Gastrocnemius medialis (tissue), 4 donors: Measurements from ENCODE around the gene NIT1. TPM values are rescaled to one million over a fixed set of nuclear protein-coding genes. Genes with fewer than 3 reads are reported as not detected.

Source experiments
- ATAC-seq, 2 donors: fragments of 150-250 bp; one replicate each; pipeline ENCODE4 v1.9.1; 2016
- DNase-seq, 2 donors: peaks; one replicate each; pipeline ENCODE4 v3.0.0-alpha.2; 2019
- H3K27ac ChIP-seq, 4 donors: fragments of 200-600 bp; sonication (generic); 1 replicate in 1 of 4; 2 replicates in 3 of 4; pipeline ENCODE4 v1.5.1; 2016 to 2018; ENCODE audit warnings: mild to moderate bottlenecking in 2 of 4, moderate library complexity in 1 of 4
- H3K27me3 ChIP-seq, 3 donors: fragments of 200-600 bp; sonication (generic) in 2 of 3; 1 replicate in 1 of 3; 2 replicates in 2 of 3; pipeline versions ENCODE4 v1.5.1 to v1.6.0; 2016 to 2019; ENCODE audit warnings: mild to moderate bottlenecking in 1 of 3, moderate library complexity in 1 of 3
- H3K36me3 ChIP-seq, 2 donors: fragments of 200-600 bp; sonication (generic) in 1 of 2; one replicate each; pipeline ENCODE4 v1.5.1; 2017 to 2018
- H3K4me1 ChIP-seq, 2 donors: fragments of 200-600 bp; sonication (generic) in 1 of 2; one replicate each; pipeline ENCODE4 v1.5.1; 2016 to 2017; ENCODE audit warnings: mild to moderate bottlenecking in 2 of 2
- H3K4me3 ChIP-seq, 4 donors: fragments of 200-600 bp; sonication (generic) in 3 of 4; 1 replicate in 1 of 4; 2 replicates in 3 of 4; pipeline ENCODE4 v1.5.1; 2016 to 2019; ENCODE audit warnings: mild to moderate bottlenecking in 2 of 4
- H3K9me3 ChIP-seq, 3 donors: fragments of 200-600 bp; sonication (generic) in 2 of 3; 1 replicate in 1 of 3; 2 replicates in 2 of 3; pipeline ENCODE4 v1.5.1; 2016 to 2019
- CTCF ChIP-seq, 5 experiments: fragments of 450-650 bp in 3 of 5; fragments of 200-600 bp in 2 of 5; sonication (generic) in 2 of 5; IDR thresholded peaks in 4 of 5; conservative IDR thresholded peaks in 1 of 5; 1 replicate in 4 of 5; 2 replicates in 1 of 5; pipeline ENCODE4 v1.5.1; 2016 to 2019; ENCODE audit warnings: antibody characterized with exemption in 5 of 5, mild to moderate bottlenecking in 3 of 5, moderate library complexity in 3 of 5
- POLR2A ChIP-seq, 2 donors: fragments of 450-650 bp; IDR thresholded peaks; one replicate each; pipeline ENCODE4 v1.6.1; 2017; ENCODE audit warnings: antibody characterized with exemption in 2 of 2, mild to moderate bottlenecking in 2 of 2, moderate library complexity in 2 of 2
- in situ Hi-C, 4 donors: fragments of 200-750 bp; cut with MboI; loops; one replicate each; pipeline versions ENCODE4 v1.15.0 to v1.8.0; 2017; ENCODE audit warnings: low sequenced_read_pairs in 4 of 4
- intact Hi-C: fragments of 100-400 bp; cut with DNase I; formaldehyde crosslinking; loops from one replicate; pipeline ENCODE4 v1.15.1; 2023; ENCODE audit warnings: low total_unique reads
- total RNA-seq, 4 donors: library from RNA; depleted of rRNA; stranded (reverse); fragments of >200 nt; gene quantifications; one replicate each; pipeline versions ENCODE4 v1.1.0 to v1.2.3, GENCODE V29; 2016

The NIT1 gene
- total RNA-seq, 4 donors from 2014 or later, result 16.1 to 20.4 (median 17.9) TPM

- Histone ChIP-seq H3K4me1 (peaks cover 5 to 19% of the 10 kb centered on the region in 2 donors), H3K36me3 (peaks cover 0 to 28% of the 10 kb centered on the region in 2 donors), H3K4me3 (peak overlapping the region in 2 of 4 donors; percentile 67 to 80), H3K27me3 (no peaks in the 10 kb centered on the region), H3K27ac (no peak overlapping the region), H3K9me3 (no peaks in the 10 kb centered on the region)
- intact Hi-C loops, result loop anchor here (10.0 kb wide), 1 partner anchor 264 kb away; no protein-coding TSS in a partner anchor
- DNase-seq (no peak), ATAC-seq (no peak)
- in situ Hi-C loops, result loop anchor here in 2 of 4 donors (10.0 kb wide), 1 partner anchor 104 kb away; no protein-coding TSS in a partner anchor
- TF ChIP-seq CTCF (IDR thresholded peaks at IDR 0.05 in 4 of 5, conservative IDR thresholded peaks at IDR 0.05 in 1 of 5) (no peak), POLR2A (IDR thresholded peaks at IDR 0.05) (no peak)
These were observed 18.7 kb upstream of the NIT1 start for GRCh38 chr1:161099090-161099802.

- Histone ChIP-seq H3K4me3 (no peak overlapping the region), H3K36me3 (peaks cover 0 to 28% of the 10 kb centered on the region in 2 donors), H3K4me1 (peaks cover 5 to 19% of the 10 kb centered on the region in 2 donors), H3K27me3 (no peaks in the 10 kb centered on the region), H3K9me3 (no peaks in the 10 kb centered on the region), H3K27ac (no peak overlapping the region)
- TF ChIP-seq POLR2A (IDR thresholded peaks at IDR 0.05), result no peak
- DNase-seq (no peak), ATAC-seq (no peak)
- intact Hi-C loops (no loop called here), in situ Hi-C loops (no loop called here)
These were observed 17.3 kb upstream of the NIT1 start for GRCh38 chr1:161100556-161100955.

DNA sequence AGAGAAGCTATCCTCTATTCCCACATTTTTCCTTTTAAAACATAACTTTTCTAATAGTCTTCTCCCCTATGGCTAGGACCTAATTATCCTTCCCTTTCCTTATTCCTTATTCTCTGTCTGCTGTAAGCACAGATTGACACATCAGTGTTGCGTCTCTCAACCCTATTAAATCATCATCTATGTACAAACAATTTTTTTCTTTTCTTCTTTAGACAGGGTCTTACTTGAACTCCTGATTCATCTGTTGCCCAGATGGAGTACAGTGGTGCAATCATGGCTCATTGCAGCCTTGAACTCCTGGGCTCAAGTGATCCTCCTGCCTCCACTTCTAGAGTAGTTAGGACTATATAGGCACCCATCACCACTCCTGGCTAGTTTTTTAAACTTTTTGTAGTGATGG, 11.5 kb upstream of the NIT1 start:
- DNase-seq (no peak), ATAC-seq (no peak)
- TF ChIP-seq CTCF (IDR thresholded peaks at IDR 0.05 in 4 of 5, conservative IDR thresholded peaks at IDR 0.05 in 1 of 5), result no peak
- TF ChIP-seq POLR2A (IDR thresholded peaks at IDR 0.05), result no peak
- intact Hi-C loops (no loop called here), in situ Hi-C loops (no loop called here)
- no peaks in the 10 kb centered on the region for H3K4me1 ChIP-seq
- no peak overlapping the region for H3K4me3 ChIP-seq
- H3K36me3 ChIP-seq, result peaks cover 0 to 12% of the 10 kb centered on the region in 2 donors
- H3K27ac ChIP-seq, result no peak overlapping the region
- no peaks in the 10 kb centered on the region for H3K27me3 ChIP-seq
- no peaks in the 10 kb centered on the region for H3K9me3 ChIP-seq

DNA sequence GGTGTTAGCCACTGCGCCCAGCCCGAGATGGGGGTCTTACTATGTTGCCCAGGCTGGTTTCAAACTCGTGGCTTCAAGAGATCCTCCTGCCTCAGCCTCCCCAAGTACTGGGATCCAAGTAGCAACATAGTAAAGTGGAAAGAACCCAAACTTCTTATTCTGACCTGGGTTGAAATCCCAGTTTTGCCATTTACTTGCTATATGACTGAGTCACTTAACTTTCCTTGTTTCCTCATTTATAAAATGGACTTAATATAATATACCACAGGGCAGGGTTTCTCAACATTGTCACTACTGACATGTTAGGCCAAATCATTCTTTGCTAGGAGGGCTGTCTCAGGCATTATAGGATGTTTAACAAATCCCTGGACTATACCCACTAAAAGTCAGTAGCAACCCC, 6.8 kb upstream of the NIT1 start:
- peaks cover 29 to 33% of the 10 kb centered on the region in 2 donors for H3K4me1 ChIP-seq
- intact Hi-C loops, result no loop called here
- no peak overlapping the region for H3K4me3 ChIP-seq
- ATAC-seq, result no peak
- no peaks in the 10 kb centered on the region for H3K9me3 ChIP-seq
- no peak for DNase-seq
- H3K27ac ChIP-seq, result no peak overlapping the region
- TF ChIP-seq CTCF (IDR thresholded peaks at IDR 0.05 in 4 of 5, conservative IDR thresholded peaks at IDR 0.05 in 1 of 5), result no peak
- no peak for TF ChIP-seq POLR2A (IDR thresholded peaks at IDR 0.05)
- in situ Hi-C loops, result no loop called here
- H3K36me3 ChIP-seq, result no peaks in the 10 kb centered on the region
- no peaks in the 10 kb centered on the region for H3K27me3 ChIP-seq

DNA sequence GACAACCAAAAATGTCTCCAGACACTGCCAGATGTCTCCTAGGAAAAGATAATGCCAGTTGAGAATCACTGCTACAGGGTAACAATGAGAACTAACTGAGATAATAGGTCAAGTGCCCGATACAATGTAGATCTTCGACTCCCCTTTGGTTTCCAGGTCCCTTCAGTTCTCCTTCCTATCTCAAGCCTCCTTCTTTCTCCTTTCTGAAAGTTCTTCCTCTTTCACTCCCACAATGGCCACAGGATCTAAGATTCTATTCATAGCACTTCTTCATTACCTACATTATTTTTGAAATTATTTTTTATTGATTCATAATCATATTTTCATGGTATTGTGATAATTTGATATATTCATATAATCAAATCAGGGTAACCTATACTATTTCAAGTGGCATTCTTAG, 6.4 kb upstream of the NIT1 start:
- no peaks in the 10 kb centered on the region for H3K36me3 ChIP-seq
- H3K4me1 ChIP-seq, result peaks cover 33 to 37% of the 10 kb centered on the region in 2 donors
- in situ Hi-C loops (no loop called here), intact Hi-C loops (no loop called here)
- no peaks in the 10 kb centered on the region for H3K9me3 ChIP-seq
- H3K4me3 ChIP-seq, result no peak overlapping the region
- no peaks in the 10 kb centered on the region for H3K27me3 ChIP-seq
- ATAC-seq (no peak), DNase-seq (no peak)
- H3K27ac ChIP-seq, result no peak overlapping the region
- TF ChIP-seq POLR2A (IDR thresholded peaks at IDR 0.05) (no peak), CTCF (IDR thresholded peaks at IDR 0.05 in 4 of 5, conservative IDR thresholded peaks at IDR 0.05 in 1 of 5) (no peak)
